Measurements from ENCODE around the gene DOCK8. TPM values are rescaled to one million over a fixed set of nuclear protein-coding genes. Genes with fewer than 3 reads are reported as not detected.

The DOCK8 gene
- total RNA-seq, 1 donor from 2014 or later: 12.5 TPM

DNA sequence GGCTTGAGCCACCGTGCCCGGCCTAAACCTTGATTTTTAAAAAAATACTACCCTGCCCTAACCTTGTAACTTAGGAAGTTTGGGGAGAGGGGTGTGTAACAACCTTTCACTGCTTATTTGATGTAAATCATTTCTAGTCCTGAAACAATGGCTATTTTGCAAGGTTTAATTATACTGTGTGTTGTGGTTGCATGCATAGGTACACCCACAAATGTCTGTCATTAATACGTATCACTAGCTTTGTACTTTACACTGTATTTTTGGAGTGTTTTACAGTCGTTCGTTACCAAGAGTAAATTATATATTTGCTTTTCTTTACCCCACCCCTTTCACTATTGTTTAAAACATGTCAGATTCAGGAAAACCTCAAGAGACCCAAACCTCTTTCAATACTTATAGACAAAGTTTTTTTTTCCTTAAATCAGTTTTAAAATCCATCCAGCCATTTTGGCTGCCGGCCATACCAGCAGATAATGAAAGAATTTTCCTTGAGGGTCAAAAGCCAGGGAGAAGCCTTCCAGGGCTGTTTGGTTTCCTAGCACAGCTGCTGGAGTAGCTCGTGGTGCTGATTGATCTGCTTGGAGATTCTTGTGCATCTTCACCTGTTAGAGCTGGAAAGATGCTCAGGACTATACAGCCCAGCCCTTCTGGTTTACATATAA, 50.7 kb downstream of the DOCK8 start:
- no peak for DNase-seq (ENCODE audit: extremely low read depth, low read depth, low spot score)

GRCh38 chr9:266228-266627, 51.6 kb downstream of the DOCK8 start:
- no peak for DNase-seq (ENCODE audit: extremely low read depth, low read depth, low spot score)

- no peak for DNase-seq (ENCODE audit: extremely low read depth, low read depth, low spot score)
Measured at GRCh38 chr9:268616-269015, 54.0 kb downstream of the DOCK8 start.

GRCh38 chr9:269081-269711, 54.5 kb downstream of the DOCK8 start:
- no peak for DNase-seq (ENCODE audit: extremely low read depth, low read depth, low spot score)

DNA sequence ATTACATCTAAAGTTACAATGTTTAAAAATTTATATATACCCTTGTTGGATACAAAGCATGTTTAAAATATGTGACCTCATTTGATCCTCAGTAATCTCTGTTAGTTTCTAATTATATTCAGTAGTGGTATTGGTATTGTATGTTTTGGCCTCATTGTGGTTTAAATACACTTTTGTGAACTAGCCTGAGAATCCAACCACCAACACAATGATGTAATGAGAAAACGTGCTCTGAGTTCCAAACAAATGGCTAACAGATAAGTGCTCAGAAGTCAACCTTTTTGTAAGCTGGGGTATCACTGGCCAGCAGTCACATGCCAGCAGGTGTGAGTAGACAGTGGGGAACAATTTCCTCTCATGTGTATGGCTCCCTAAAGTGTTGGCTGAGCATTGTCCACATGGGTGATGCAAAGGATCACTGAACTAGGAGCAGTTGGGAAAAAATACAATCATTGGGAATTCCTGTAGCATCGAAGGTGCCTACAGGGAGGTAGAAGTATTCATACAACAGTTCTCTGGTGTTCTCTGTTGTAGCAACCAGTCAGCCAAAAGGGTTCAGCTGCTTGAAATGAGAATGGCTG, 56.1 kb downstream of the DOCK8 start:
- DNase-seq (ENCODE audit: extremely low read depth, low read depth, low spot score): no peak

DNA sequence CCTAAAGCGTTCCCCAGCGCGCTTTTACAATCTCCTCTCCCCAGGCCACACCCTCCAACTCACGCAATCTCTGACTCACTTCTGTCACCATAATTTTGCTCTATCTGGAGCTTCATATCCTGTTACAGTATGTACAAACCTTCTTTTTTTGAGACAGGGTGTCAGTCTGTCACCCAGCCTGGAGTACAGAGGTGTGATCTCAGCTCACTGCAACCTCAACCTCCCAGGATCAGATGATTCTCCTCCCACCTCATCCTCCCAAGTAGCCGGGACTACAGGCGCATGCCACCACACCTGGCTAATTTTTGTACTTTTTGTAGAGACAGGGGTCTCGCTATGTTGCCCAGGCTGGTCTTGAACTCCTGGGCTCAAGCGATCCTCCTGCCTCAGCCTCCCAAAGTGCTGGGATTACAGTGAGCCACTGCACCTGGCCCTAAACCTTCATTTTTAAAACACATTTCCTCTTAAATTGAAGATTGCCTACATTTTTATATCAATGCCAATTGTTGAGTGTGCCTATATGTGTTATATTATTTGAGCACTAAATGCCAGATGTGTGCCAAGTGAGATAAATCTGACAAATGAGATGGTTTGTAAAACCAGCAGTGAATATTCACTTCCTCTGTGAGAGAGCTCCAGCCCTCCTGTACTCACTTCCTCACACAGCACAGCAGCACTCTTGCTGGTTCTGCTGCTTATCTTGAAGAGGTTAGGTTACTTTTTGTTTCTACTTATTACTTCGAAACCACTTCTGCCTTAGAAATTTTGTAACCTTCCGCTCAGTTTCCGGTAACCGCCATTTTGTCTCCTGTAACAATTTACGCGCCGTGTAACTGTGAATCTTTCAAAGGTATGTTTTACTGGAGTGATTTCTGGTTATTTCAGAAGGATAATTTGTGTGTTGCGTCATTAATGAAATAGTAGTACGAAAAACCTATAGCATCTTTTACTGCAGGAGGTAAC, 57.9 kb downstream of the DOCK8 start:
- DNase-seq (ENCODE audit: extremely low read depth, low read depth, low spot score): no peak

- no peak for DNase-seq (ENCODE audit: extremely low read depth, low read depth, low spot score)
Measured at GRCh38 chr9:274406-274805, 59.7 kb downstream of the DOCK8 start.

DNA sequence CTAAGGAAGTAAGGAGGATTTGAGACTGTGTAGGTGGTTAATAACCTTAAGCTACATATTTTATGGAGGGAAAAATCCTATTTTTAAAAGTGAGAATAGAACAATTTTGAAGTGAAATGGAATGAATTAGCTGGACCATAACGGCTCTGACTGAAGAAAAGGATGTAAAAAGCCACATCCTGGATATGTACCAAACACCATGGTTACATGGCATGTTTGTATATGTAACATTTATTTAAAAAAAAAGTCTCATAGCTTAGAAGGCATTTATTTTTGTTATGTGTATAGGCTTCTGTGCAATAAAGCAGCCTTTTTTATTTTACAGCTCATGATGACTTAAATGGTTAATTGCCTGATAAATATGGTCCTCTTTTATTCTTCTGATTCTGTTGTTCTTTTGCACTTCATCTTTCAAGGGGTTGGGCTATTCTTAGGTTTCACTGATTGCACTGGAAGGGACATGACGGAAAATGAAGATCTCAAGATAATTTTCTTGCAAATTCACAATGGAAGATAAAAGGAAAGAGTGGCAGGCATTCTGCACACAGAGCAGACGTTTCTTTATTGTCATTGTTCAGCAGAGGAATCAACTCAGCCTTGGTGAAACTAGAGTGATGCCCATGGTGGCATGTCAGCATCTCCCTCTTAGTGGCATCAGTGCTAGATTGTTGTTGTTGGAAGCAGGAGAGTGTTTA, 63.1 kb downstream of the DOCK8 start:
- no peak for DNase-seq (ENCODE audit: extremely low read depth, low read depth, low spot score)

DNA sequence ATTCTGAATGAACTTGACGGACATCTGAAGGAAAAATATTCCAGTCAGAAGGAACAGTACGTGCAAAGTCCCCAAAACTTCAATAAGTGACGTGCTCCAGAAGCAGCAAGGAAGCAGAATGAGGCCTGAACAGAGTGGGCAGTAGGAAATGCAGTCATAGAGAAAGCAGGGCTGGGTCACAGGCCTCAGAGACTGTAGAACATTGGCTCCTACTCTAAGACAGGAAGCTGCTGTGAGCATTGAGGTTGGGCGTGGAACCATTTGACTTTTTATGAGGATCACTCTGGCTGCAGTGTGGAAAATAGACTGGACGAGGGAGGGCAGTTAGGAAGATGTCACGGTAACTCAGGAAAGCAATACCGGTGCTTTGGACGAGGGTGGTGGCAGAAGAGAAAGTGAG, 64.0 kb downstream of the DOCK8 start:
- DNase-seq (ENCODE audit: extremely low read depth, low read depth, low spot score): no peak

GRCh38 chr9:279674-280073, 65.0 kb downstream of the DOCK8 start:
- no peak for DNase-seq (ENCODE audit: extremely low read depth, low read depth, low spot score)

DNA sequence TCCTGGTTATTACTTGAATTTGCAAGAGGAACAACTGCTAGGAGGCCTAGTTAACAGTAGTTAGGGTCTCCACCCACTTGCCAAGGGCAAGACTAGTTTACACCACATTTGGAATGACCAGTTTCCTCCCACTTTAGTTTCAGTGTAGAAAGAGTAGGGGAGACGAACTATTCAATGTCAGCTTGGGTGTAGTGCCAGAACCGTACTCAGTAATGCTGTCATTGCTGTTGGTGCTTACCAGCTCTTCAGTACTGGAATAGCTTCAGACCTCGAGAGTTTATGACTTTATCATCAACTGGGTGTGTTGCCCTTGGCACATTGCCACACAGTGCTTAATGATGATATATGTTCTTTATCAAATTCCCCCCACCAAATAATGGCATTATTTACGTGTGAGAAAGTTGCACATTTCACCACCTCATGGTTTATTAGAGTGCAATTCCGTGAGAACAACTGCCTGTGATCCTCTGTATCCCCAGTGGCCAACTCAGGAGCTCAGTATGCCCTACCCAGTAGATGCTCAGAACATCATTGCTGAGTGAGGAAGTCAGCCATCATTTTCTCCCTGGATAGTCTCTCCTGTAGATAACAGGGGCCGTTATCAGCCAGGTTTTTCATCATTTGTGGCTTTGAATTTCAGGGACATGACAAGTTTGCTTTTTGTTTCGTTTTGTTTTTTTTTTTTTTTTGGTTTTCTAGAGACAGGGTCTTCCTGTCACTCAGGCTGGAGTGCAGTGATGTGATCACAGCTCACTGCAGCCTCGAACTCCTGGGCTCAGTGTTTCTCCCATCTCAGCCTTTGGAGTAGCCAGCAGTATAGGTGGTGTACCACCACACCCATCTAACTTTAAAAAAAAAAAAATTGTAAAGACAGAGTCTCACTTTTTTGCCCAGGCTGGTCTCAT, 67.3 kb downstream of the DOCK8 start:
- no peak for DNase-seq (ENCODE audit: extremely low read depth, low read depth, low spot score)

DNA sequence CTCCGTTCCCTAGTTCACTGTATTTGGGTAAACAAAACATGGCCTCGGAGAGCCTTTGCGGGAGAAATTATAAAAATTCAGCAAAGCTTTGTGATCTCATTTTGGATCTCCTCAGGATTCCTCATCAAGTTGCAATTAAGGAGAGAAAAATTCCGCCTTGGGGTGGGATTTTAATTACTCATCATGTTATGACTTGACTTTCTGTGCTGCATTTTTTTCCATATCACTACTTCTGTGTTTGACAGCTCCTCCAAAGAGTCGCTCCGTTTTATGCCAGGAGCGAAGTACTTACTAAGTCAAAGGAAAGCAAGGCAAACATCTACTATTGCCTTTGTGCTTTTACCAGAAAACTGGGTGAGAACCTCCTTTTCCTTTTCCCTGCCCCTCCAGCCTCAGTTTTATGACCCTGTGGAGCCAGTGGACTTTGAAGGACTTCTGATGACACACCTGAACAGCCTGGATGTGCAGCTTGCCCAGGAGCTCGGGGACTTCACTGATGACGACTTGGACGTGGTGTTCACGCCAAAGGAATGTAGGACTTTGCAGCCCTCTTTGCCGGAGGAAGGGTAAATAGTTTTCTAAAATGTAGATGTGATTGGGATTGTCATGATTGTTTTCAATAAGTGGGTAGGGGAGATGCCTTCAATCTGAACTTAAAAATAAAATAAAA, 71.5 kb downstream of the DOCK8 start:
- no peak for DNase-seq (ENCODE audit: extremely low read depth, low read depth, low spot score)

- no peak for DNase-seq (ENCODE audit: extremely low read depth, low read depth, low spot score)
Measured at GRCh38 chr9:289121-289520, 74.5 kb downstream of the DOCK8 start.

DNA sequence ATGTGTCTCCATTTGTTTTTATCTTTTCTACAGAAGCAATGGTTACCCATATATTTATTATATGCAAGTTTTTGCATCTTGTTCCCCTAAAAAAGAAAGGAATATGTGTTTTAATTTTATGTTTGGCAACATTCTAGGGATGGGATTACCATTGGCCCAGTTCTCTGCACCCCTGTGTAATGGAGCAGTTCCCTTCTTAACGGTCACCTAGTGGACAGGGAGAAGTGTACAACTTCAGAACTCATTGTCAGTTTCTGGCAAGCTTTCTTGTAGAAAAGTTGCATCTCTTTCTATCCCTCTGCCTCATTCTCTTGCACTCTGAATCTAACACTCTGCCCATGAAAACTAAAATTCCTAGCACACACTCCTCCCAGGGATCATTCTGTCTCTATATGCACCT, 78.2 kb downstream of the DOCK8 start:
- no peak for DNase-seq (ENCODE audit: extremely low read depth, low read depth, low spot score)

DNA sequence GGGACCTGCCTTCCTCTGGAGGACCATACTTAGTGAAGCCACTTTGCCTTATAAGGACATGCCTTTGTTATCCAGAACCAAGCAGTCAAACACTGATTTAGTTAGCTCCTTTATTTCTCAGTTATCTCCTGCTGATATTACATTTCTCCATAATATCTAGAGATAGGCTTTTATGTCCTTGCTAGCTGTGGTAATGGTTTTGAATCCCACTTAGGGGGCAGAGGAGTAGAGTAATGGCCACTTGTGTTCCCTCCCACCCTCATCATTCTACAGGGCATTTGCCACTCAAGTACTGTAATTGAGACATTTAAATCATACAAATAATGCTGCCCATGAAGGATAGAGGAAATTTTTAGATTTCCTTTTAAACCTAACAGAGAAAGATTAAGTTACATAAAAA, 80.9 kb downstream of the DOCK8 start:
- no peak for DNase-seq (ENCODE audit: extremely low read depth, low read depth, low spot score)

- DNase-seq (ENCODE audit: extremely low read depth, low read depth, low spot score): no peak
Measured at GRCh38 chr9:296411-296810, 81.7 kb downstream of the DOCK8 start.

DNA sequence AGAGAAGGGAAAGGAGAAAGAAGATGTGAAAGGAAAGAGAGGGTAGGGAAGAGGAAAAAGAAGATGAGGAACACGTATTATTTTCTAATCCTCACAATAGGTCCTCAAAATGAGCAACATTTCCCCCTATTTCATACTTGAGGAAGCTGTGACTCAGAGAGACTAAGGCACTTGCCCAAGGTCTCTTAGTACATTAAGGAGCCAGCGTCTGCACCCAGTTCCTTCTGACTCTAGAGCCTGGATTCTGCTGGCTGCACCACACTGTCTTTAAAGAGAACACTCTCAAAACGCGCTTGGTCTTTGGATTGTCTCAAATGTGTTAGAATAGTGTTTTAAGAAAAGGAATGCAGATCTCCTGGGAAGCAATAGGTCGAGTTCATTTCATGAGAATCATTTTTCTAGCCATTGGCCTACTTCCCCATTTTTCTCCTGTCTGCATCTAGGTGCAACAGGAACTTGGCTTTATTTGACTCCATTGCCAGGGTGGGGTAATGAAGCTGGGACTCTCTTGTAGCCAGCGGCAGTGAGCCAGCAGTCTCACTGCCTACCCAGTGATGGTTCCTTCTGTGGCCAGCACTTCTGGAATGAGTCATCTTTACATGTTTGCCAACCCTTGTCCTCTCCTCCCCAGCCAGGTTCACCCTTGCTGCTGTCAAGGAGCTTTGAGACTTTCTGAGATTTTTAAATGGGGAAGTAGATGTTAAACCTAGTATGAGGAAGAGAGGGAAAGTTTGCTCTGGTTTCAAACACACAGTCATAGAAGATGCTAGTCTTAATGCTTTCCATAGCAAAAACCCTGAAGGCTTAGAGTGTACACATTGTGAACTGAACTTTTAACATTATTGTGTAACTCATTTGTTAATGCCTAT, 82.7 kb downstream of the DOCK8 start:
- DNase-seq (ENCODE audit: extremely low read depth, low read depth, low spot score): no peak

GRCh38 chr9:303502-303901, 88.8 kb downstream of the DOCK8 start:
- no peak for DNase-seq (ENCODE audit: extremely low read depth, low read depth, low spot score)

Measured in glomerular endothelial cell (primary cell).